ENCODE measurements around the gene ABI3BP.

ABI3BP gene

DNA sequence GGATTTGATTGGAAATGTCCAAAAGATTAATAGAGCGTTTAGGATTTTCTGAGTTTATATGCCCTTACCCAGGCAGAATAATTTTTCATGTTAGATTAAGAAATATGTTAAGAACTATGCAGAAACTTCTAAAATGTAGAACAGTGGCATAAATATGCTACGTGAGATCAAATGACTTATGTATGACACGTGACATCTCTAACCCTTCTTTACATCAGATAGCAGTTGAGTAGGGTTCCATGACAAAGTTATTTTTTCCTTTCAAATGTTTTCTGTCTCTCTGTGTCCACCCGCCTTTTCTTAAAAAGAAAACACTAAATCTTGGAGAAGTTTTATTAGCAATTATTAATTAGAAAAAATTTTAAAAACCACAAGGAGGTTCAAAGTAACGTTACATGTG lies 292.5 kb downstream of the ABI3BP start:
- H3K4me3 ChIP-seq (replicated peaks in 1 of 2; ENCODE audit: low read depth in 2 of 2, low read length in 2 of 2): no peak overlapping the region
- DNase-seq (ENCODE audit: low read depth in 2 of 2): no peak
- no peak for TF ChIP-seq CTCF (IDR thresholded peaks at IDR 0.05; ENCODE audit: low read depth, low read length)

Data from cardiac fibroblast (primary cell).